Transverse colon (tissue), 4 donors: ENCODE data around the gene CRAMP1. TPM values are rescaled to one million over a fixed set of nuclear protein-coding genes. Genes with fewer than 3 reads are reported as not detected.

Source experiments
- DNase-seq: peaks from one replicate; pipeline ENCODE4 v3.0.0-alpha.2; 2019
- H3K27ac ChIP-seq, 4 donors: fragments of 200-600 bp; sonication (generic); 2 replicates each; pipeline ENCODE4 v1.5.1; 2016 to 2018; ENCODE audit warnings: inconsistent platforms in 4 of 4
- H3K27me3 ChIP-seq: fragments of 200-600 bp; sonication (generic); 2 replicates; pipeline ENCODE4 v1.5.1; 2017; ENCODE audit warnings: inconsistent platforms
- H3K36me3 ChIP-seq, 4 donors: fragments of 200-600 bp; sonication (generic); 2 replicates each; pipeline ENCODE4 v1.5.1; 2017 to 2019; ENCODE audit warnings: inconsistent platforms in 4 of 4
- H3K4me1 ChIP-seq, 4 donors: fragments of 200-600 bp; sonication (generic); 2 replicates each; pipeline ENCODE4 v1.5.1; 2017 to 2020; ENCODE audit warnings: inconsistent platforms in 4 of 4
- H3K4me3 ChIP-seq, 4 donors: fragments of 200-600 bp; sonication (generic); 1 replicate in 1 of 4; 2 replicates in 3 of 4; pipeline versions ENCODE4 v1.5.1 to v1.6.1; 2017 to 2019; ENCODE audit warnings: inconsistent platforms in 4 of 4
- H3K9me3 ChIP-seq, 2 donors: fragments of 200-600 bp; sonication (generic); 2 replicates each; pipeline ENCODE4 v1.5.1; 2017 to 2019; ENCODE audit warnings: inconsistent platforms in 2 of 2
- EP300 ChIP-seq: sonication (generic); formaldehyde crosslinking; IDR thresholded peaks from one replicate; pipeline ENCODE4 v1.6.1; 2017; ENCODE audit warnings: antibody characterized with exemption, low read depth
- POLR2A ChIP-seq: fragments of 450-650 bp; IDR thresholded peaks from one replicate; pipeline ENCODE4 v1.6.1; 2016; ENCODE audit warnings: antibody characterized with exemption, mild to moderate bottlenecking, moderate library complexity
- POLR2AphosphoS5 ChIP-seq, 3 donors: sonication (generic); formaldehyde crosslinking; IDR thresholded peaks; one replicate each; pipeline ENCODE4 v1.6.1; 2016; ENCODE audit warnings: antibody characterized with exemption in 3 of 3
- WGBS, 2 donors: methylation state at CpG; one replicate each; pipeline ENCODE4 v1.1.5; 2018; ENCODE audit warnings: low coverage in 1 of 2; 5-methylcytosine and 5-hydroxymethylcytosine counted together
- in situ Hi-C, 4 donors: fragments of 200-750 bp; cut with MboI; loops; one replicate each; pipeline versions ENCODE4 v1.15.0 to v1.15.1; 2017; ENCODE audit warnings: low sequenced_read_pairs in 3 of 4, low pct_ligation_motif_present in 1 of 4, low pct_unique_long_range_greater_than_20kb in 1 of 4
- intact Hi-C: fragments of 100-400 bp; cut with DNase I; formaldehyde crosslinking; loops from one replicate; pipeline ENCODE4 v1.15.1; 2023; ENCODE audit warnings: low total_unique reads
- total RNA-seq, 4 donors: library from RNA; depleted of rRNA; stranded (reverse); fragments of >200 nt; gene quantifications; one replicate each; pipeline ENCODE4 v1.1.0, GENCODE V29; 2016
- TF ChIP-seq, protein P1 (sequence below), 5 experiments: fragments of 200-600 bp in 3 of 5; fragments of 450-650 bp in 2 of 5; sonication (generic) in 3 of 5; IDR thresholded peaks; 1 replicate in 2 of 5; 2 replicates in 3 of 5; pipeline ENCODE4 v1.5.1; 2016 to 2017; ENCODE audit warnings: antibody characterized with exemption in 5 of 5, inconsistent platforms in 3 of 5, mild to moderate bottlenecking in 2 of 5, moderate library complexity in 1 of 5

CRAMP1 gene
- total RNA-seq, 4 donors from 2014 or later: 10.1 to 52.7 (median 16.2) TPM

DNA sequence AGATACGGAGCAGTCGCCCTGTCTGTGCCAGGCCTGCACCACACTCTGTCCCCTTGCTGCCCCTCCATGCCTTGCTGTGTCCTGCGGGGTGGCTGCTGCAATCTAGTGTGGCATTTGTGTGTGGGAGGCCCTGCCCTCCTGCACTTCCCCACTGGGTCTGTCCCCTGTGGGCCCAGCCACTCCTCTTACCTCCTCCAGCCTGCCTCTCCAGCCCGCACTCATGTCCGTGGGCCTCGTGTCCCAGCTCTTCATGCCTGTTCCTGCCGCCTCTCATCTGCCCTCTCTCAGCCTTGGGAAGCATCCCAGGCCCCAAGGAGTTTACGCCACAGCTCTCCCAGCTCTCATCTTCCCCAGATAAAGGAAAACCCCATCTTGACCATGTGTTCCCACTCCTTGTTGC, 26.6 kb downstream of the CRAMP1 start:
- Histone ChIP-seq H3K36me3 (peaks cover 0 to 59% (median 25%) of the 10 kb centered on the region in 4 donors), H3K4me3 (no peak overlapping the region)
- in situ Hi-C loops: no loop called here

DNA sequence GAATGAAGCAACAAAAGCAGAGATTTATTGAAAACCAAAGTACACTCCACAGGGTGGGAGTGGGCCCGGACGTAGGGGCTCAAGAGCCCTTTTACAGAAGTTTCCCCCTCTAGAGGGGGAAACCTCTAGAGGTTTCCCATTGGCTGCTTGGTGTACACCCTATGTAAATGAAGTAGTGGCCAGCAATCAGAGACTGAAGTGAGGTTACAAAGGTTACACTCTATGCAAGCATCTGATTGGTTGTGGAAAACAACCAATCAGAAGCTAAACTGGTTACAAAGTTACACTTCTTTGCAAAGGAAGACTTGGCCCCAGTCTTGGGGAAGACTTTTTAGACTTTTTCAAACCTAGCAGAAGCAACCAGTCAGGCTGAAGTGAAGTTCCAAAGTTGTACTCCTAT, 27.1 kb downstream of the CRAMP1 start:
- no peak overlapping the region for H3K4me3 ChIP-seq
- H3K36me3 ChIP-seq: peaks cover 0 to 55% (median 23%) of the 10 kb centered on the region in 4 donors
- H3K27ac ChIP-seq: no peak overlapping the region
- DNase-seq: no peak
- TF ChIP-seq POLR2AphosphoS5 (IDR thresholded peaks at IDR 0.05): no peak
- TF ChIP-seq, protein P1, sequence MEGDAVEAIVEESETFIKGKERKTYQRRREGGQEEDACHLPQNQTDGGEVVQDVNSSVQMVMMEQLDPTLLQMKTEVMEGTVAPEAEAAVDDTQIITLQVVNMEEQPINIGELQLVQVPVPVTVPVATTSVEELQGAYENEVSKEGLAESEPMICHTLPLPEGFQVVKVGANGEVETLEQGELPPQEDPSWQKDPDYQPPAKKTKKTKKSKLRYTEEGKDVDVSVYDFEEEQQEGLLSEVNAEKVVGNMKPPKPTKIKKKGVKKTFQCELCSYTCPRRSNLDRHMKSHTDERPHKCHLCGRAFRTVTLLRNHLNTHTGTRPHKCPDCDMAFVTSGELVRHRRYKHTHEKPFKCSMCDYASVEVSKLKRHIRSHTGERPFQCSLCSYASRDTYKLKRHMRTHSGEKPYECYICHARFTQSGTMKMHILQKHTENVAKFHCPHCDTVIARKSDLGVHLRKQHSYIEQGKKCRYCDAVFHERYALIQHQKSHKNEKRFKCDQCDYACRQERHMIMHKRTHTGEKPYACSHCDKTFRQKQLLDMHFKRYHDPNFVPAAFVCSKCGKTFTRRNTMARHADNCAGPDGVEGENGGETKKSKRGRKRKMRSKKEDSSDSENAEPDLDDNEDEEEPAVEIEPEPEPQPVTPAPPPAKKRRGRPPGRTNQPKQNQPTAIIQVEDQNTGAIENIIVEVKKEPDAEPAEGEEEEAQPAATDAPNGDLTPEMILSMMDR (IDR thresholded peaks at IDR 0.05): no peak
- no peak for TF ChIP-seq POLR2A
- TF ChIP-seq EP300: no peak
- in situ Hi-C loops: no loop called here
- no peaks in the 10 kb centered on the region for H3K27me3 ChIP-seq
- H3K4me1 ChIP-seq: no peaks in the 10 kb centered on the region
- intact Hi-C loops: no loop called here
- WGBS, 2 donors: 71% methylated on average over 2 of the region's 2 CpGs; no CpG with 5 or more reads in 1 of the 2 donors
- H3K9me3 ChIP-seq: no peaks in the 10 kb centered on the region

More for the DNA sequence above, 26.6 kb downstream of the CRAMP1 start:
- H3K27me3 ChIP-seq: no peaks in the 10 kb centered on the region
- no peak for DNase-seq
- TF ChIP-seq EP300: no peak
- TF ChIP-seq, protein P1 (IDR thresholded peaks at IDR 0.05): no peak
- TF ChIP-seq POLR2AphosphoS5 (IDR thresholded peaks at IDR 0.05): no peak
- no peak for TF ChIP-seq POLR2A
- H3K4me1 ChIP-seq: no peaks in the 10 kb centered on the region
- WGBS, 2 donors: 93 to 95% methylated on average over 3 to 8 of the region's 8 CpGs
- no peak overlapping the region for H3K27ac ChIP-seq
- intact Hi-C loops: no loop called here
- no peaks in the 10 kb centered on the region for H3K9me3 ChIP-seq

DNA sequence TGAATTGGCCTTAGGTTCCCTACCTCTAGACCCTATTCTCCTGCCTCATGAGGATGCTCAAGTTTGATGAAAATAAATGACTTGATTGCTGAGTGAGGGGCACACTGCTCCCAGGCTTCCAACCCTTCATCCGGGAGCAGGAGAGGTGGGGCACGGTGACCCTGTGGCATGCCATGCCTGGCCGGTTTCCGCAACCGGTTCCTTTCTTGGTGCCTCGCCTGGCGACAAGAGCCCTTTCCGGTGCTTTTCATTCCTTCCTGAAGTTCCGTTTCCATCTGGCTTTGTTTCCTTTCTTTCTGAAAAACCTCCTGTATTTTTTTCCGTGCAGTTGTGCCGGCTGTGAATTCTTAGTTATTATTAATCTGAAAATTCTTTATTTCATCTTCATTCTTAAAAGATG, 27.7 kb downstream of the CRAMP1 start:
- H3K27me3 ChIP-seq: no peaks in the 10 kb centered on the region
- WGBS, 2 donors: 89 to 91% methylated on average over 10 to 11 of the region's 11 CpGs
- intact Hi-C loops (no loop called here), in situ Hi-C loops (no loop called here)
- DNase-seq: no peak
- peaks cover 0 to 52% (median 22%) of the 10 kb centered on the region in 4 donors for H3K36me3 ChIP-seq
- no peak overlapping the region for H3K4me3 ChIP-seq
- no peaks in the 10 kb centered on the region for H3K9me3 ChIP-seq
- H3K4me1 ChIP-seq: no peaks in the 10 kb centered on the region
- H3K27ac ChIP-seq: no peak overlapping the region
- TF ChIP-seq POLR2A (no peak), POLR2AphosphoS5 (IDR thresholded peaks at IDR 0.05) (no peak), EP300 (no peak)
- TF ChIP-seq, protein P1 (IDR thresholded peaks at IDR 0.05): no peak

DNA sequence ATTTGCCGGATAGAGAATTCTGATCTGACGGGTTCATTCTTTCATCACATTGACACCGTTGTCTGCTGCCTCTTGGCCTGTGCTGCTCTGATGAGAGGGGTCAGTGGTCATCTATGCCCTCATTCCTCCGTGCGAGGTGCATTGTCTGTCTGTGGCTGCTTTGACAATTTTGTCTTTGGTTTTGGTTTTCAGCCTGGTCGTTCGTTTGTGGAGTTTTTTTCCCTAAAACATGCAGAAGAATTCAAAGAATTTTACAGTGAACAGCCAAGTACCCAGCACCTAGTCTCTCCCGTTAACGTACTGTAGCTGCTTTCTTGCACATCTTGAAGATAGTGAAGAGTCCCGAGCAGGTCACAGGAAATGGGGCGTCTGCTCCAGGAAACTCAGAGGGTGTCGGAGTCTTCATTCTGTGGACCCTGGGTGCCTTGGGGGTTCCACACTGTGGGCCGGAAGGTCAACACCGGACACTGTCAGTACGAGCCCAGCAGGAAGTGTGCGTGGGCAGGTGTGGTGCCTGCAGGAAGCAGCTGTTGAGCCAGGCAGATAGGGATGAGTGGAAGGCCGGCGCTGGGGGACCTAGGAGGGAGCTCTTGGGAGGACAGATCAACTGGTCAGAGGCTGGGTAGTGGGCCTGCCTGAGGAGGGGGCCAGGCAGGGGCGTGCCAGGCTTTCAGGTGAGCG, 28.2 kb downstream of the CRAMP1 start:
- WGBS, 2 donors: 80 to 82% methylated on average over 6 to 20 of the region's 20 CpGs
- Histone ChIP-seq H3K27me3 (no peaks in the 10 kb centered on the region), H3K36me3 (peaks cover 0 to 48% (median 24%) of the 10 kb centered on the region in 4 donors), H3K4me1 (no peaks in the 10 kb centered on the region), H3K27ac (no peak overlapping the region), H3K9me3 (no peaks in the 10 kb centered on the region), H3K4me3 (no peak overlapping the region)
- in situ Hi-C loops: no loop called here
- intact Hi-C loops: no loop called here
- DNase-seq: no peak
- TF ChIP-seq, protein P1 (IDR thresholded peaks at IDR 0.05): no peak
- TF ChIP-seq POLR2AphosphoS5 (IDR thresholded peaks at IDR 0.05) (no peak), POLR2A (no peak), EP300 (no peak)
